ENCODE measurements around the gene PRELID2. TPM values are rescaled to one million over a fixed set of nuclear protein-coding genes. Genes with fewer than 3 reads are reported as not detected.

Gene PRELID2
- total RNA-seq, 1 experiment from 2014 or later, result 26.0 TPM

DNA sequence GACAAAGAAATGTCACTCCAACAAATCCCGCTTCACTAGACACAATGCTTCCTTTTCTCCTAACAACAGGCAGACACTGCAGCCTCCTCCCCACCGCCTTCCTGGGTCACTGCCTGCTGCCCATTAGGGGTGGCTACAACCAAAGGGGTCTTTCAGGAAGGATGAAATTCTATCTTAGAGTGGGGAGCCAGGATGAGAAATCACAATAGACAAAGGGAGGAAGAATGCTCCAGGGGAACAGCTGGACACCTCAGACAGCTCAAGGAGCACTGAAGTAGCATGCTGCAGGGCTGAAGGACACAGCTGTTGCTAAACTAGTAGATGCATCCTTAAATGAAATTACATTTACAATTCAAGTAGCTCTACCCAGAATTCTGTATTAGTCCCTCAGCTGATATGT, 54.2 kb downstream of the PRELID2 start:
- no TSS peak for BruUV-seq (replicated peaks)
- Mint-ChIP-seq H3K27ac (ENCODE audit: unreplicated experiment) (no peak overlapping the region), H3K4me3 (ENCODE audit: unreplicated experiment) (no peak overlapping the region), H3K27me3 (ENCODE audit: insufficient read depth, unreplicated experiment) (no peaks in the 10 kb centered on the region), H3K4me1 (ENCODE audit: low read depth, unreplicated experiment) (no peaks in the 10 kb centered on the region), H3K9me3 (ENCODE audit: unreplicated experiment) (no peaks in the 10 kb centered on the region), H3K36me3 (ENCODE audit: insufficient read depth, unreplicated experiment) (peaks cover 9% of the 10 kb centered on the region)
- POLR2A ChIA-PET, result no interaction called here
- CTCF ChIA-PET, result no interaction called here
- TF ChIP-seq, protein P1, sequence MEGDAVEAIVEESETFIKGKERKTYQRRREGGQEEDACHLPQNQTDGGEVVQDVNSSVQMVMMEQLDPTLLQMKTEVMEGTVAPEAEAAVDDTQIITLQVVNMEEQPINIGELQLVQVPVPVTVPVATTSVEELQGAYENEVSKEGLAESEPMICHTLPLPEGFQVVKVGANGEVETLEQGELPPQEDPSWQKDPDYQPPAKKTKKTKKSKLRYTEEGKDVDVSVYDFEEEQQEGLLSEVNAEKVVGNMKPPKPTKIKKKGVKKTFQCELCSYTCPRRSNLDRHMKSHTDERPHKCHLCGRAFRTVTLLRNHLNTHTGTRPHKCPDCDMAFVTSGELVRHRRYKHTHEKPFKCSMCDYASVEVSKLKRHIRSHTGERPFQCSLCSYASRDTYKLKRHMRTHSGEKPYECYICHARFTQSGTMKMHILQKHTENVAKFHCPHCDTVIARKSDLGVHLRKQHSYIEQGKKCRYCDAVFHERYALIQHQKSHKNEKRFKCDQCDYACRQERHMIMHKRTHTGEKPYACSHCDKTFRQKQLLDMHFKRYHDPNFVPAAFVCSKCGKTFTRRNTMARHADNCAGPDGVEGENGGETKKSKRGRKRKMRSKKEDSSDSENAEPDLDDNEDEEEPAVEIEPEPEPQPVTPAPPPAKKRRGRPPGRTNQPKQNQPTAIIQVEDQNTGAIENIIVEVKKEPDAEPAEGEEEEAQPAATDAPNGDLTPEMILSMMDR (IDR thresholded peaks at IDR 0.05; ENCODE audit: insufficient read depth in 1 of 2, low read depth in 1 of 2, low read length in 1 of 2, severe bottlenecking in 1 of 2, unreplicated experiment in 1 of 2), result no peak
- Histone ChIP-seq H3K4me3 (ENCODE audit: low read depth, low read length) (no peak overlapping the region), H3K36me3 (ENCODE audit: control insufficient read depth, insufficient read depth, low read length) (no peaks in the 10 kb centered on the region; the same call in 1 of the 2 replicates), H3K27me3 (replicated peaks; ENCODE audit: control insufficient read depth, insufficient read depth, low read length) (no peaks in the 10 kb centered on the region), H3K9me3 (no peaks in the 10 kb centered on the region; the same call in 1 of the 2 replicates), H3K4me1 (no peaks in the 10 kb centered on the region)
- intact Hi-C loops (cut with micrococcal nuclease; ENCODE audit: unreplicated experiment), result no loop called here
- no peak for DNase-seq

DNA sequence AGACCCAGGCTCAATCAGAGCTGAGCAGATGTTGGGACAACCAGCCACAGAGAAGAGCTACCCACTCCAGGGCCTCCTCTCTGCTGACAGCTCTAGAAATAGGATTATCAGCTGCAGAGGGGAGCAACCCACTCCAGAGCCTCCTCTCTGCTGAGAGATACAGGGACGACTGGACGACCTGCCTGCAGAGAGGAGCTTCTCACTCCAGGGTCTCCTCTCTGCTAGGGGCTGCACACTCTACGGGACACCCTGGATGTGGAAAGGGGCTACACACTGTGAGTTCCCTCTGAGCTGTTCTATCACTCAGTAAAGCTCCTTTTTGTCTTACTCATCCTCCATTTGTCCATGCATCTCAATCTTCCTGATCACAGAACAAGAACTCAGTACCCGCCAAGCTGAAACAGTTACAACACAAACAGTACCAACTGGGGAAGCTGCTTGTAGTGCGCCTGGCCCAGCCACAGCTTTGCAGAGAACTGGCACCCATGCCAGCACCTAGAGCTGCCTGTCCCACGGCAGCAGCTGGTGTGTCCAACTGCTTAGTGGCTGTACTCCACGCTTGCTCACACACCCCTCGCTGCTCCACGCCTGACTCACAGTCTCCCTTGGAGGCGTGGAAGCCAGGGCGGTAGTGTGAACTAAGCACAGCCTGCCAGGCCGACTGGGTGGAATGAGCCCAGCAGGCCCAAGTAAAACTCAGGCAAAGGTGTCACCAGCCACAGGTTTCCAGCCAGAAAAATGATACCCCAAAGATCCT, 56.8 kb downstream of the PRELID2 start:
- intact Hi-C loops (cut with micrococcal nuclease; ENCODE audit: unreplicated experiment), result no loop called here
- Histone ChIP-seq H3K4me1 (no peaks in the 10 kb centered on the region), H3K4me3 (ENCODE audit: low read depth, low read length) (no peak overlapping the region), H3K27me3 (replicated peaks; ENCODE audit: control insufficient read depth, insufficient read depth, low read length) (no peaks in the 10 kb centered on the region), H3K9me3 (no peaks in the 10 kb centered on the region; the same call in 1 of the 2 replicates), H3K36me3 (ENCODE audit: control insufficient read depth, insufficient read depth, low read length) (no peaks in the 10 kb centered on the region; the same call in 1 of the 2 replicates)
- TF ChIP-seq, protein P1 (IDR thresholded peaks at IDR 0.05; ENCODE audit: insufficient read depth in 1 of 2, low read depth in 1 of 2, low read length in 1 of 2, severe bottlenecking in 1 of 2, unreplicated experiment in 1 of 2), result no peak
- H3K27ac Mint-ChIP-seq (ENCODE audit: unreplicated experiment), result no peak overlapping the region
- CTCF ChIA-PET, result no interaction called here
- peaks cover 9% of the 10 kb centered on the region for H3K36me3 Mint-ChIP-seq (ENCODE audit: insufficient read depth, unreplicated experiment)
- H3K9me3 Mint-ChIP-seq (ENCODE audit: unreplicated experiment), result no peaks in the 10 kb centered on the region
- no peak for DNase-seq
- no peaks in the 10 kb centered on the region for H3K4me1 Mint-ChIP-seq (ENCODE audit: low read depth, unreplicated experiment)
- no peak overlapping the region for H3K4me3 Mint-ChIP-seq (ENCODE audit: unreplicated experiment)
- H3K27me3 Mint-ChIP-seq (ENCODE audit: insufficient read depth, unreplicated experiment), result no peaks in the 10 kb centered on the region
- POLR2A ChIA-PET, result no interaction called here
- BruUV-seq (replicated peaks), result no TSS peak

DNA sequence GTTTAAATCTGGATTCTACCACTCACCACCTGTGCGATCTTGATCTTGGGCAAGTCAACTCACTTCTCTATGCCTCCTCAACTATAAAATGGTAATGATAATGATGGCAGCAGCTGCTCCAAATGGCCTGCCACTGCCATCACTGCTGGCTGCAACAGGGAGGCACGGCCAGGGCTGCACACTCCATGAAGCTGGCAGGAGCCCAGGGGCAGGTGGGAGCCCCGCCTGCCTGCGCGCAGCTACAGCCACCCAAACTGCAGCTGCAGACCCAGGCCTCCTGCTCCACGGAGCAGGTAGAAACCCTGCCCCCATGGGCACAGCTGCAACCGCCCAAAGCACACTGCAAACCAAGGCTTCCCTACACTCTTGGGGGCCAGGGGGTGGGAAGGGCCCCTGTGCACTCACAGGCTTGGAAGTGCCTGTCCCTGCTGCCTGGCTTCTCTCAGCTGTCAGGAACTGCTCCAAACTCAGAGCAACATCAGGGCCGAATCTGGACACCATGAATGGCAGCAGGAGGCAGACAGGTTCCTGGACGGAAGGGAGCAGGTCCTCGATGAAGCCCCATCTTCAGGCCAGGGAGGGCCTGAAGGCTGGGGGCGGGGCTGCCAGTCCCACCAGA, 57.6 kb downstream of the PRELID2 start:
- TF ChIP-seq, protein P1 (IDR thresholded peaks at IDR 0.05; ENCODE audit: insufficient read depth in 1 of 2, low read depth in 1 of 2, low read length in 1 of 2, severe bottlenecking in 1 of 2, unreplicated experiment in 1 of 2), result no peak
- Mint-ChIP-seq H3K4me3 (ENCODE audit: unreplicated experiment) (no peak overlapping the region), H3K27me3 (ENCODE audit: insufficient read depth, unreplicated experiment) (no peaks in the 10 kb centered on the region), H3K4me1 (ENCODE audit: low read depth, unreplicated experiment) (no peaks in the 10 kb centered on the region), H3K27ac (ENCODE audit: unreplicated experiment) (no peak overlapping the region), H3K36me3 (ENCODE audit: insufficient read depth, unreplicated experiment) (peaks cover 9% of the 10 kb centered on the region), H3K9me3 (ENCODE audit: unreplicated experiment) (no peaks in the 10 kb centered on the region)
- no peaks in the 10 kb centered on the region for H3K27me3 ChIP-seq (replicated peaks; ENCODE audit: control insufficient read depth, insufficient read depth, low read length)
- no peaks in the 10 kb centered on the region for H3K4me1 ChIP-seq
- POLR2A ChIA-PET, result no interaction called here
- no TSS peak for BruUV-seq (replicated peaks)
- intact Hi-C loops (cut with micrococcal nuclease; ENCODE audit: unreplicated experiment), result no loop called here
- H3K9me3 ChIP-seq, result no peaks in the 10 kb centered on the region; the same call in 1 of the 2 replicates
- H3K4me3 ChIP-seq (ENCODE audit: low read depth, low read length), result no peak overlapping the region
- H3K36me3 ChIP-seq (ENCODE audit: control insufficient read depth, insufficient read depth, low read length), result no peaks in the 10 kb centered on the region; the same call in 1 of the 2 replicates
- DNase-seq, result no peak
- CTCF ChIA-PET, result no interaction called here

Data from Caco-2 (cell line).